DOHH2 (cell line): ENCODE results near the gene CLEC14A.

Experiments used
- CTCF ChIP-seq: fragments of 200-600 bp; sonication (generic); IDR thresholded peaks from one replicate; pipeline ENCODE4 v1.5.1; 2014; ENCODE audit warnings: antibody characterized with exemption, mild to moderate bottlenecking, low read depth, low read length; ENCODE audit not compliant: poor library complexity, severe bottlenecking
- EZH2phosphoT487 ChIP-seq: fragments of 200-600 bp; sonication (generic); IDR thresholded peaks from 2 replicates; pipeline ENCODE4 v1.6.1; 2017; ENCODE audit warnings: borderline replicate concordance, mild to moderate bottlenecking, antibody characterized with exemption, low read length, moderate library complexity, mixed read lengths

- TF ChIP-seq CTCF (no peak), EZH2phosphoT487 (no peak)
These were observed 50.6 kb downstream of the CLEC14A start for GRCh38 chr14:38205119-38205813.
